ENCODE results near the gene NTNG2. TPM values are rescaled to one million over a fixed set of nuclear protein-coding genes. Genes with fewer than 3 reads are reported as not detected.

The NTNG2 gene
- total and polyA plus RNA-seq, 2 of the 13 experiments (the other 11 are each of a cell fraction or from before 2014, with no cell fraction given): 0.02 to 0.36 TPM

DNA sequence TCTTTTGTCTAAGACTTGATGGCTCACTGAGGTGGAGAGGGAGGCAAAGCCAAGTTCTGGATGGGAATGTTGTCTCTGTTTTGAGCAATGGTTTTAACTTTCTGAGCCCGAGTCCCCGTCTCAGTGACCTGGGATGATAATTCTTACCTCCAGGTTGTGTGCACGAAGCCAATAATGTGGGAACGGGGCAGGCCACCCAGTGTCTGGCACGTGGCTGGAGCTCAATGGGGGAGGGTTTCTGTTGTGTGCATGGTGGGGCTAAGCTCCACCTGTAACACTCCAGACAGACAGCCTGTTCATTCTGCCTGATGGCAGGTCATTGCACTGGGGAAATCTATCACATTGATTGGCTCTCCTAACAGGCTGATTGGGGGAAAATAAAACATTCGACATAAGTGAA is 37.1 kb upstream of the NTNG2 start:
- Histone ChIP-seq H4K20me1 (ENCODE audit: insufficient read depth, low read length) (no peaks in the 10 kb centered on the region), H3K9ac (ENCODE audit: insufficient read depth, low read depth, low read length) (no peak overlapping the region), H3K79me2 (ENCODE audit: insufficient read depth, low read length) (no peaks in the 10 kb centered on the region), H3K27ac (ENCODE audit: extremely low read length, insufficient read depth, low read length) (no peak overlapping the region), H3K9me3 (ENCODE audit: low read length) (no peaks in the 10 kb centered on the region), H3K36me3 (replicated peaks in 1 of 2; ENCODE audit: control insufficient read depth in 1 of 2, insufficient read depth in 2 of 2, low read length in 2 of 2) (no peaks in the 10 kb centered on the region), H3K4me3 (replicated peaks in 1 of 3; ENCODE audit: insufficient read depth in 1 of 3, low read depth in 2 of 3, low read length in 3 of 3) (no peak overlapping the region), H2AFZ (ENCODE audit: low read length) (no peak overlapping the region), H3K4me2 (ENCODE audit: low read depth, low read length) (no peak overlapping the region), H3K4me1 (ENCODE audit: insufficient read depth, low read length) (no peaks in the 10 kb centered on the region), H3K27me3 (ENCODE audit: control insufficient read depth in 1 of 2, insufficient read depth in 2 of 2, low read length in 2 of 2) (peaks cover 8 to 50% of the 10 kb centered on the region in 2 experiments; a peak in 4 of 5 replicates)
- in situ Hi-C loops (cut with HindIII; ENCODE audit: extremely low pct_ligation_motif_present, low pct_unique_long_range_greater_than_20kb) (no loop called here), intact Hi-C loops (cut with micrococcal nuclease; ENCODE audit: unreplicated experiment) (no loop called here)
- ChIA-PET POLR2A (no interaction called here), CTCF (ENCODE audit: low intra/inter-chr PET ratio, low total read pairs) (no interaction called here)
- no TSS peak for BruUV-seq (replicated peaks)
- DNase-seq (ENCODE audit: low spot score) (no peak), ATAC-seq (no peak), FAIRE-seq (no peak)
- WGBS (ENCODE audit: low lambda C conversion rate): 0% methylated on average over 5 of the region's 6 CpGs
- TF ChIP-seq, protein P1, sequence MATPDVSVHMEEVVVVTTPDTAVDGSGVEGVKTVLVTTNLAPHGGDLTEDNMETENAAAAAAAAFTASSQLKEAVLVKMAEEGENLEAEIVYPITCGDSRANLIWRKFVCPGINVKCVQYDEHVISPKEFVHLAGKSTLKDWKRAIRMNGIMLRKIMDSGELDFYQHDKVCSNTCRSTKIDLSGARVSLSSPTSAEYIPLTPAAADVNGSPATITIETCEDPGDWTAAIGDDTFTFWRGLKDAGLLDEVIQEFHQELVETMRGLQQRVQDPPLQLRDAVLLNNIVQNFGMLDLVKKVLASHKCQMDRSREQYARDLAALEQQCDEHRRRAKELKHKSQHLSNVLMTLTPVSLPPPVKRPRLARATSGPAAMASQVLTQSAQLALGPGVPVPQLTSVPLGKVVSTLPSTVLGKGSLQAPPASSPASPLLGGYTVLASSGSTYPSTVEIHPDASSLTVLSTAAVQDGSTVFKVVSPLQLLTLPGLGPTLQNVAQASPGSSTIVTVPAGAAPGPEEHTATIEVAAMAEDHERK (CRISPR knock-in tag; IDR thresholded peaks at IDR 0.05; ENCODE audit: low read depth): no peak

DNA sequence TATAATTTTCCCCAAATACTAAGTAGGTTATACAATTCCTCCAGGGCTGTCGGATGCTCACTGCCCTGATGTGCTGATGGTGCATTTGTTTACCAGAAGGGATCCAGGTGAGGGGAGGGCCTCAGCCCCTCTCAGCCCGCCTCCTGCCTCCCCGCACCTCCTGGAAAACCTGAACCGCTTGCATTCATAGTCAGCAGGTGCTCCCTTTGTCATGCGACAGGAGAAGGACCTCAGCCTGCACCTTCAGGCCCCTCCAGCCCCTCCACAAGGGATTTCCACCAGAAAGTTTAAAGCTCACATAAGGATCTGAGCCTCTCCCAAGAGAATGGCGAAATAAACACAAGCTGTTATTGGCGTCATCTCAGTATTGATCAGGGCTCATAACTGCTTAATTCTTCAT is 36.5 kb upstream of the NTNG2 start:
- H3K4me3 ChIP-seq (replicated peaks in 1 of 3; ENCODE audit: insufficient read depth in 1 of 3, low read depth in 2 of 3, low read length in 3 of 3): no peak overlapping the region
- ChIA-PET POLR2A (no interaction called here), CTCF (ENCODE audit: low intra/inter-chr PET ratio, low total read pairs) (no interaction called here)
- no peaks in the 10 kb centered on the region for H3K4me1 ChIP-seq (ENCODE audit: insufficient read depth, low read length)
- H3K27me3 ChIP-seq (ENCODE audit: control insufficient read depth in 1 of 2, insufficient read depth in 2 of 2, low read length in 2 of 2): peaks cover 9 to 55% of the 10 kb centered on the region in 2 experiments; a peak in 4 of 5 replicates
- no peaks in the 10 kb centered on the region for H3K79me2 ChIP-seq (ENCODE audit: insufficient read depth, low read length)
- intact Hi-C loops (cut with micrococcal nuclease; ENCODE audit: unreplicated experiment): no loop called here
- no TSS peak for BruUV-seq (replicated peaks)
- H2AFZ ChIP-seq (ENCODE audit: low read length): no peak overlapping the region
- H4K20me1 ChIP-seq (ENCODE audit: insufficient read depth, low read length): no peaks in the 10 kb centered on the region
- FAIRE-seq (no peak), DNase-seq (ENCODE audit: low spot score) (no peak), ATAC-seq (no peak)
- no peak overlapping the region for H3K9ac ChIP-seq (ENCODE audit: insufficient read depth, low read depth, low read length)
- no peak overlapping the region for H3K4me2 ChIP-seq (ENCODE audit: low read depth, low read length)
- H3K36me3 ChIP-seq (replicated peaks in 1 of 2; ENCODE audit: control insufficient read depth in 1 of 2, insufficient read depth in 2 of 2, low read length in 2 of 2): no peaks in the 10 kb centered on the region
- in situ Hi-C loops (cut with HindIII; ENCODE audit: extremely low pct_ligation_motif_present, low pct_unique_long_range_greater_than_20kb): no loop called here
- no peaks in the 10 kb centered on the region for H3K9me3 ChIP-seq (ENCODE audit: low read length)
- 5% methylated on average over 5 of the region's 7 CpGs for WGBS (ENCODE audit: low lambda C conversion rate)
- no peak overlapping the region for H3K27ac ChIP-seq (ENCODE audit: extremely low read length, insufficient read depth, low read length)
- TF ChIP-seq GTF2F1 (IDR thresholded peaks at IDR 0.05; ENCODE audit: low read length) (no peak), ZNF207 (IDR thresholded peaks at IDR 0.05; ENCODE audit: borderline replicate concordance) (no peak), ZNF790 (CRISPR knock-in tag; IDR thresholded peaks at IDR 0.05; ENCODE audit: borderline replicate concordance) (no peak), EEA1 (CRISPR knock-in tag; IDR thresholded peaks at IDR 0.05; ENCODE audit: borderline replicate concordance) (no peak), NCOA5 (CRISPR knock-in tag; IDR thresholded peaks at IDR 0.05) (no peak), ZNF577 (CRISPR knock-in tag; IDR thresholded peaks at IDR 0.05; ENCODE audit: borderline replicate concordance, low read depth) (no peak)
- TF ChIP-seq, protein P2, sequence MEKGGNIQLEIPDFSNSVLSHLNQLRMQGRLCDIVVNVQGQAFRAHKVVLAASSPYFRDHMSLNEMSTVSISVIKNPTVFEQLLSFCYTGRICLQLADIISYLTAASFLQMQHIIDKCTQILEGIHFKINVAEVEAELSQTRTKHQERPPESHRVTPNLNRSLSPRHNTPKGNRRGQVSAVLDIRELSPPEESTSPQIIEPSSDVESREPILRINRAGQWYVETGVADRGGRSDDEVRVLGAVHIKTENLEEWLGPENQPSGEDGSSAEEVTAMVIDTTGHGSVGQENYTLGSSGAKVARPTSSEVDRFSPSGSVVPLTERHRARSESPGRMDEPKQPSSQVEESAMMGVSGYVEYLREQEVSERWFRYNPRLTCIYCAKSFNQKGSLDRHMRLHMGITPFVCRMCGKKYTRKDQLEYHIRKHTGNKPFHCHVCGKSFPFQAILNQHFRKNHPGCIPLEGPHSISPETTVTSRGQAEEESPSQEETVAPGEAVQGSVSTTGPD (CRISPR knock-in tag; IDR thresholded peaks at IDR 0.05): no peak

Data from HepG2 (cell line).